Smooth muscle cell (in vitro differentiated cells): ENCODE results near the gene ZNF608. TPM values are rescaled to one million over a fixed set of nuclear protein-coding genes. Genes with fewer than 3 reads are reported as not detected.

Experiments
- DNase-seq: peaks from one replicate; lab custom pipeline; 2025; ENCODE audit not compliant: unreplicated experiment; lab: John Stamatoyannopoulos, UW
- H2AFZ ChIP-seq: fragments of 200-600 bp; sonication (generic); 2 replicates; pipeline ENCODE4 v1.6.0; 2016; ENCODE audit warnings: antibody characterized with exemption, low read depth, mild to moderate bottlenecking
- H3F3A ChIP-seq: fragments of 200-600 bp; sonication (generic); 2 replicates; pipeline ENCODE4 v1.6.0; 2017; ENCODE audit warnings: antibody characterized with exemption, low read depth
- H3K27ac ChIP-seq: fragments of 200-600 bp; sonication (generic); 2 replicates; pipeline ENCODE4 v1.5.1; 2016; ENCODE audit warnings: low read depth, mild to moderate bottlenecking
- H3K27me3 ChIP-seq: fragments of 200-600 bp; sonication (generic); 2 replicates; pipeline ENCODE4 v1.6.1; 2016; ENCODE audit warnings: low read depth, mild to moderate bottlenecking
- H3K36me3 ChIP-seq: fragments of 200-600 bp; sonication (generic); 2 replicates; pipeline ENCODE4 v1.5.1; 2016; ENCODE audit warnings: low read depth
- H3K4me1 ChIP-seq: fragments of 200-600 bp; sonication (generic); 2 replicates; pipeline ENCODE4 v1.5.1; 2016; ENCODE audit warnings: low read depth
- H3K4me2 ChIP-seq: fragments of 200-600 bp; sonication (generic); 2 replicates; pipeline ENCODE4 v1.6.0; 2016; ENCODE audit warnings: mild to moderate bottlenecking
- H3K4me3 ChIP-seq: fragments of 200-600 bp; sonication (generic); 2 replicates; pipeline ENCODE4 v1.5.1; 2016; ENCODE audit warnings: mild to moderate bottlenecking
- H3K79me2 ChIP-seq: fragments of 200-600 bp; sonication (generic); 2 replicates; pipeline ENCODE4 v1.6.0; 2016; ENCODE audit warnings: low read depth, mild to moderate bottlenecking
- H3K9ac ChIP-seq: fragments of 200-600 bp; sonication (generic); 2 replicates; pipeline ENCODE4 v1.6.0; 2016; ENCODE audit warnings: low read depth
- H3K9me3 ChIP-seq: fragments of 200-600 bp; sonication (generic); replicated peaks from 2 replicates; pipeline ENCODE4 v1.5.1; 2016; ENCODE audit warnings: low read depth
- H4K20me1 ChIP-seq: fragments of 200-600 bp; sonication (generic); 2 replicates; pipeline ENCODE4 v1.6.0; 2016; ENCODE audit warnings: low read depth
- WGBS: methylation state at CpG from one replicate; pipeline ENCODE4 v1.1.7; 2016; ENCODE audit warnings: low lambda C conversion rate; 5-methylcytosine and 5-hydroxymethylcytosine counted together
- polyA plus RNA-seq: library from polyadenylated mRNA; unstranded; fragments of >200 nt; fragmentation: Nextera tagmentation; extraction: Ambion mirVana; gene quantifications from 2 replicates; pipeline ENCODE4 v1.2.1, GENCODE V29; 2016
- total RNA-seq: library from RNA; depleted of rRNA; stranded (reverse); fragments of >200 nt; gene quantifications from 2 replicates; pipeline ENCODE4 v1.2.3, GENCODE V29; 2014
- TF ChIP-seq, protein P1 (sequence below): fragments of 200-600 bp; sonication (generic); IDR thresholded peaks from 2 replicates; pipeline ENCODE4 v1.5.1; 2017; ENCODE audit warnings: borderline replicate concordance, mild to moderate bottlenecking, antibody characterized with exemption; ENCODE audit not compliant: insufficient read depth, poor library complexity, severe bottlenecking

Gene ZNF608
- total and polyA plus RNA-seq, 2 experiments from 2014 or later = 15.4 to 33.1 TPM

GRCh38 chr5:124736082-124736804 is 10.2 kb downstream of the ZNF608 start:
- Histone ChIP-seq H3F3A (peaks cover 34% of the 10 kb centered on the region), H3K27me3 (no peaks in the 10 kb centered on the region), H3K4me3 (peak overlapping the region; percentile 51), H3K27ac (peak overlapping the region; percentile 65), H3K9me3 (no peaks in the 10 kb centered on the region), H3K9ac (peak overlapping the region; percentile 20), H4K20me1 (peaks cover 77% of the 10 kb centered on the region), H3K36me3 (no peaks in the 10 kb centered on the region), H3K4me1 (peaks cover 97% of the 10 kb centered on the region), H2AFZ (no peak overlapping the region), H3K4me2 (peak overlapping the region; percentile 96), H3K79me2 (peaks cover 78% of the 10 kb centered on the region)
- TF ChIP-seq, protein P1, sequence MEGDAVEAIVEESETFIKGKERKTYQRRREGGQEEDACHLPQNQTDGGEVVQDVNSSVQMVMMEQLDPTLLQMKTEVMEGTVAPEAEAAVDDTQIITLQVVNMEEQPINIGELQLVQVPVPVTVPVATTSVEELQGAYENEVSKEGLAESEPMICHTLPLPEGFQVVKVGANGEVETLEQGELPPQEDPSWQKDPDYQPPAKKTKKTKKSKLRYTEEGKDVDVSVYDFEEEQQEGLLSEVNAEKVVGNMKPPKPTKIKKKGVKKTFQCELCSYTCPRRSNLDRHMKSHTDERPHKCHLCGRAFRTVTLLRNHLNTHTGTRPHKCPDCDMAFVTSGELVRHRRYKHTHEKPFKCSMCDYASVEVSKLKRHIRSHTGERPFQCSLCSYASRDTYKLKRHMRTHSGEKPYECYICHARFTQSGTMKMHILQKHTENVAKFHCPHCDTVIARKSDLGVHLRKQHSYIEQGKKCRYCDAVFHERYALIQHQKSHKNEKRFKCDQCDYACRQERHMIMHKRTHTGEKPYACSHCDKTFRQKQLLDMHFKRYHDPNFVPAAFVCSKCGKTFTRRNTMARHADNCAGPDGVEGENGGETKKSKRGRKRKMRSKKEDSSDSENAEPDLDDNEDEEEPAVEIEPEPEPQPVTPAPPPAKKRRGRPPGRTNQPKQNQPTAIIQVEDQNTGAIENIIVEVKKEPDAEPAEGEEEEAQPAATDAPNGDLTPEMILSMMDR = no peak
- no peak for DNase-seq
- 16% methylated on average over 6 of the region's 6 CpGs for WGBS

GRCh38 chr5:124735169-124735858 is 11.1 kb downstream of the ZNF608 start:
- Histone ChIP-seq H3F3A (peaks cover 34% of the 10 kb centered on the region), H3K27ac (peak overlapping the region; percentile 65), H3K9me3 (no peaks in the 10 kb centered on the region), H3K79me2 (peaks cover 76% of the 10 kb centered on the region), H3K36me3 (no peaks in the 10 kb centered on the region), H4K20me1 (peaks cover 83% of the 10 kb centered on the region), H3K27me3 (no peaks in the 10 kb centered on the region), H3K4me2 (peak overlapping the region; percentile 96), H2AFZ (peak overlapping the region; percentile 24), H3K4me3 (peak overlapping the region; percentile 51), H3K4me1 (peaks cover 95% of the 10 kb centered on the region), H3K9ac (peak overlapping the region; percentile 20)
- DNase-seq = no peak
- TF ChIP-seq, protein P1 = no peak
- 6% methylated on average over 24 of the region's 24 CpGs for WGBS

DNA sequence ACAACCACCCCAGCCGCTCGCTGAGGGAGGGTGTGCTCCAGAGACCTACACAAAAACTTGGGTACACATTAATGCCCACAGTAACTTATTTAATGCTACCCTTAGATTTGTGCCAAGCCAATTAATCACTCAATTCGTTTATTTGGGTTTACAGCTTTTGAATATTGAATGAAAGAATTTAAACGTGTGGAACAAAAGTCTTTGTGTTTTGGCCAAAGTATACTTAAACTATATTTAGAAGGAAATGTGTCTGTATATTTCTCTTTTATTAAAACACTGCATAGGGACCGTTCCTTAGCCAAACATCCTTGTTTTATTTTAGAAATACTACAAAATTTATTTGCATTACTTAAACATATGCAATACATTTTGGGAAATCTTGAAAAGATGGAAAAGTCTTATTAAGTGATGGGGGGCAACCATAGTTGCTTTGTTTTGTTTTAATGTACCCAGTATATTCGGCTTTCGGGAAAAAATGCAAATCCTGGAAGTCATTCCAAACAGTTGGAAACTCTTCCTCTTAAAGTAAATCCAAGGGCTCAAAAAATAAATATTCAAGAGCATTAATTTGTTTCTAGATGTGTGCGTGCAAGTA is 11.8 kb downstream of the ZNF608 start:
- peaks cover 70% of the 10 kb centered on the region for H3K79me2 ChIP-seq
- H3K4me3 ChIP-seq = peak overlapping the region; percentile 51
- TF ChIP-seq, protein P1 = no peak
- 49% methylated on average over 8 of the region's 8 CpGs for WGBS
- no peaks in the 10 kb centered on the region for H3K9me3 ChIP-seq
- H3K4me1 ChIP-seq = peaks cover 95% of the 10 kb centered on the region
- H3F3A ChIP-seq = peaks cover 34% of the 10 kb centered on the region
- H2AFZ ChIP-seq = no peak overlapping the region
- peaks cover 88% of the 10 kb centered on the region for H4K20me1 ChIP-seq
- no peak for DNase-seq
- peak overlapping the region; percentile 96 for H3K4me2 ChIP-seq
- H3K36me3 ChIP-seq = no peaks in the 10 kb centered on the region
- H3K9ac ChIP-seq = peak overlapping the region; percentile 17
- H3K27ac ChIP-seq = peak overlapping the region; percentile 65
- no peaks in the 10 kb centered on the region for H3K27me3 ChIP-seq
